RPMI7951 (cell line): ENCODE measurements around the gene RAD18. TPM values are rescaled to one million over a fixed set of nuclear protein-coding genes. Genes with fewer than 3 reads are reported as not detected.

Experiments
- DNase-seq: peaks from one replicate; pipeline ENCODE4 v3.0.0-alpha.2; 2012; ENCODE audit warnings: low read depth
- total RNA-seq: library from RNA; depleted of rRNA; stranded (reverse); fragments of >200 nt; shearing (Covaris generic); gene quantifications from 2 replicates; pipeline ENCODE4 v1.2.3, GENCODE V29; 2014; rRNA removed

RAD18 gene
- total RNA-seq, 1 experiment from 2014 or later: 34.1 TPM

- peak; percentile 20 for DNase-seq
These were observed 127.2 kb downstream of the RAD18 start for GRCh38 chr3:8836096-8836495.

- no peak for DNase-seq
These were observed 127.9 kb downstream of the RAD18 start for GRCh38 chr3:8835385-8835784.

- no peak for DNase-seq
These were observed 128.3 kb downstream of the RAD18 start for GRCh38 chr3:8834974-8835373.

- no peak for DNase-seq
These were observed 135.6 kb downstream of the RAD18 start for GRCh38 chr3:8827641-8828040.

Other genes with a start within 250 kb of the RAD18 start
- gene CAV3, start 229.7 kb downstream of the RAD18 start, total RNA-seq: not detected in 2 replicates
- gene OXTR, start 193.9 kb downstream of the RAD18 start, total RNA-seq: 6.4 and 7.2 TPM in 2 replicates